Brain microvascular endothelial cell (primary cell): ENCODE results near the gene CCNI.

Source experiments
- DNase-seq: peaks from one replicate; pipeline ENCODE4 v3.0.0-alpha.2; 2020
- H3K27ac ChIP-seq: fragments of 250-450 bp; sonication (Bioruptor Pico); 2 replicates; pipeline ENCODE4 v1.5.1; 2020; ENCODE audit warnings: mild to moderate bottlenecking, moderate library complexity
- H3K27me3 ChIP-seq: fragments of 250-450 bp; sonication (Bioruptor Pico); replicated peaks from 2 replicates; pipeline ENCODE4 v1.5.1; 2020; ENCODE audit warnings: mild to moderate bottlenecking
- H3K36me3 ChIP-seq: fragments of 250-450 bp; sonication (Bioruptor Pico); replicated peaks from 2 replicates; pipeline ENCODE4 v1.5.1; 2020; ENCODE audit warnings: mild to moderate bottlenecking
- H3K4me3 ChIP-seq: 2 replicates; pipeline ENCODE4 v1.5.1; 2011; ENCODE audit warnings: low read depth, mild to moderate bottlenecking, control low read depth, low read length, moderate library complexity
- CTCF ChIP-seq: IDR thresholded peaks from 2 replicates; pipeline ENCODE4 v1.5.1; 2011; ENCODE audit warnings: low read depth, mild to moderate bottlenecking, moderate library complexity, low read length, control low read depth, inconsistent platforms; ENCODE audit errors: missing control alignments
- in situ Hi-C: cut with HindIII; loops from 2 replicates; pipeline ENCODE4 v1.10.0; 2017; ENCODE audit warnings: low sequenced_read_pairs, low pct_ligation_motif_present

Gene CCNI

GRCh38 chr4:77010841-77011354 lies 64.9 kb downstream of the CCNI start:
- Histone ChIP-seq H3K36me3 (peaks cover 39% of the 10 kb centered on the region), H3K27ac (peak overlapping the region; percentile 62), H3K4me3 (no peak overlapping the region), H3K27me3 (no peaks in the 10 kb centered on the region)
- TF ChIP-seq CTCF = no peak
- peak; percentile 66 for DNase-seq
- in situ Hi-C loops = no loop called here

DNA sequence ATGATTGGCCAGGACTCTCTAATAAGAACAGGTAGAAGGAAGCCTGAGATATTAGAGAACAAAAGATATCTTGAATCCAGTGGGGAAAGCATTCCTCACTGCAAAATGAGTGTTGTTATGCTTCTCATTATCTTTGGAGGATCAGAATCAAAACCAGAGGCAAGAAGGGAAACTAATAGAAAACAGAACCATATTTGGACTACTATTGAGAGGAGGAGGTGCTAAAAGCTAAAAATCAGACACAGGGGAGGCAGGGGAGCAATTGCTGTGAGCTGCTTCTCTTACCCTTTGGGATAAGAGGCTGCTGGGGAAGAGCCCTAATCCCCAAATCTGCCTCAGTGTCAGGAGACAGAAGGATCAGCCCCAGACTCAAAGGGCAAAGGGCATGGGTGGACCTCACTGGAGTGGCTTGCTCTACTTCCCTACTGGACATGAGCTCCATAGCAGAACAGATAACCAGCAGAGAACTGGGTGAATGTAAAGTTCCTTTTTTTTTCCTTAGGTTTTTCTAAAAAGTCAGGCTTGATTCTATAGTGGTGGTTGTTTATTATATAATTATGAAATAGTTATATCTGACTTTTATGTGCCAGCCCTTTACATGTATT lies 66.2 kb downstream of the CCNI start:
- H3K27ac ChIP-seq = peak overlapping the region; percentile 62
- H3K4me3 ChIP-seq = no peak overlapping the region
- in situ Hi-C loops = no loop called here
- no peaks in the 10 kb centered on the region for H3K27me3 ChIP-seq
- no peak for DNase-seq
- no peak for TF ChIP-seq CTCF
- H3K36me3 ChIP-seq = peaks cover 32% of the 10 kb centered on the region

DNA sequence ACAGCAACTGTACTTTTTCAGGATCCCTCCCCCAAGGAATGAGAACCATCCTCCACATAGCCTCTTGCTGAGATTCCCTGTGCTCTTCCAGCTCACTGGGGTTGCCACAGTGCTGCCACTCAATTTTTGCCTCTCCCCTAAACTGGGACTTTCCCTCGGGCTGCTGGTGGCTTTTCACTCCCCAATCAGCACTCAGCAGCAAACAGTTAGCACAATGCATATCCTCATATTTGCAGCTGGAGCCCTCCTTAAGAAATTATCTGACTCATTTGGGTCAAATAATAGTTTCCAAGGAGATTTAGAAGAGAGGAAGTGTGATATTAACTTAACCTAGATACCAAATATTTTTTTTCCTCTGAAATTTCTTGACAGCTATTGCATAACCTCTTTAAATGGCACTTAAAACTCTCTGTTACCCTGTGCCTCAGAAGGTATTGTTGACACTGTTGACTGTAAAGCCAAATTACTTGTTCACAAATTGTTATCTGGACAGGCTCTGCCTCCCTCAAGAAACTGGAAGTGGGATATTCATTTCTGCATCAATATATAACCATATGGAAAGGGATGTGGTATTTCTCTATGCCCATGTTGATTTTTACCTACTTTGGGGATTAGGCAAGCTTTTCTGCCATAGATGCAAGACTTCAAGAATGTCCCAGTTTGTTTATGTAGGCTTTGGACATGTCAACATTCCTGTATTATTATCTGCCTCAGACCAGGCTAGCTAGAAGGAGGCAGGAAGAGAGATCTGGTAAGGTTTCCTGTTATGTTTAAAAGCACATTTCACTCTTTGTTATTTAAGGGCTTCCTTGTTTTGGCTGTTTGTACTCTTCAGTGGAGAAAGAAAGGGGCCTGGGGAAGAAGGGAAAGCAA lies 68.2 kb downstream of the CCNI start:
- in situ Hi-C loops = no loop called here
- no peaks in the 10 kb centered on the region for H3K27me3 ChIP-seq
- H3K4me3 ChIP-seq = no peak overlapping the region
- no peak for TF ChIP-seq CTCF
- H3K27ac ChIP-seq = peak overlapping the region; percentile 88
- peaks cover 29% of the 10 kb centered on the region for H3K36me3 ChIP-seq
- peak; percentile 87 for DNase-seq

DNA sequence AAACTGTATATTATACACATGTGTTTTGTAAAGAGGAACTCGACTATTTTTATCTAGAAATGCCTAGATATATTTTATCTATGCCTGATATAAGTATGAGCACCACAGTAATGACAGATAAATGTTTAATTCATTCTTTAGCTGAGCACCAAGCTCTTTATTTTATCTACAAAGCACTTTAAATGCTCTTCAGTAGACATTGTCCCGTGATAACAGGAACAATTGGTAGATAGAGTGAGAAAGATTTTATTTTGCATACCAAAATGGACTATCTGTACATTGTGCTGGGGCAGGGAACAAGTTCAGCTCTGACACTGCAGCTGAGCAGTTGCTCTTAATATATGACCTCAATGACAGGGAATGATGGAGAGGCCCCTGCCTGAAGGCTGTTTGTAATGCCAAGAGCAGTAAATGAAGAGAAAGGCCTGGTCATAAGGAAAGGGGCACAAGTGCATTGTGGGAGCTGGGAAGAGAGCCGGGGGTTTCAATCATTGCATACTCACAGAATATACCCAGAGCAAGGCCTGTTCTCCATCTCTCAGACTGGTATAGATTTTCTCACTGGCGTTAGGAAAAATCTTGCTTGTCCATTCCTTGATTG lies 68.9 kb downstream of the CCNI start:
- no peak for DNase-seq
- Histone ChIP-seq H3K36me3 (peaks cover 25% of the 10 kb centered on the region), H3K27ac (peak overlapping the region; percentile 88), H3K27me3 (no peaks in the 10 kb centered on the region), H3K4me3 (no peak overlapping the region)
- in situ Hi-C loops = no loop called here
- no peak for TF ChIP-seq CTCF

GRCh38 chr4:77003400-77003799 lies 72.4 kb downstream of the CCNI start:
- Histone ChIP-seq H3K27ac (peak overlapping the region; percentile 85), H3K4me3 (no peak overlapping the region), H3K27me3 (no peaks in the 10 kb centered on the region), H3K36me3 (peaks cover 41% of the 10 kb centered on the region)
- no peak for DNase-seq
- in situ Hi-C loops = no loop called here
- TF ChIP-seq CTCF = no peak
